Neural progenitor cell (in vitro differentiated cells): ENCODE measurements around the gene HYAL4.

Experiments
- CTCF ChIP-seq: fragments of 200-600 bp; sonication (generic); IDR thresholded peaks from 2 replicates; pipeline ENCODE4 v1.5.1; 2017; ENCODE audit warnings: antibody characterized with exemption, mild to moderate bottlenecking
- EZH2 ChIP-seq: fragments of 200-600 bp; sonication (generic); IDR thresholded peaks from 2 replicates; pipeline ENCODE4 v1.6.1; 2017; ENCODE audit warnings: antibody characterized with exemption, mild to moderate bottlenecking, moderate library complexity
- EZH2phosphoT487 ChIP-seq: fragments of 200-600 bp; sonication (generic); IDR thresholded peaks from 2 replicates; pipeline ENCODE4 v1.6.1; 2017; ENCODE audit warnings: antibody characterized with exemption

GRCh38 chr7:123795917-123796316 is 49.1 kb upstream of the HYAL4 start:
- TF ChIP-seq CTCF (no peak), EZH2phosphoT487 (no peak), EZH2 (no peak)
